NOMO-1 (cell line): ENCODE measurements around the gene LACTBL1.
"Not testable (repeated sequence)": the region's sequence is repeated elsewhere in the genome, so short reads cannot be mapped to it uniquely, and the experiment has no call there.

Experiments
- DNase-seq, 2 experiments: peaks; one replicate each; lab custom pipeline; 2025; ENCODE audit not compliant: unreplicated experiment in 2 of 2; lab: John Stamatoyannopoulos, UW

The LACTBL1 gene

GRCh38 chr1:22945171-22945570 lies 27.5 kb downstream of the LACTBL1 start:
- not testable (repeated sequence) for DNase-seq

- no peak for DNase-seq
Measured at GRCh38 chr1:22944346-22945055, 28.2 kb downstream of the LACTBL1 start.

DNA sequence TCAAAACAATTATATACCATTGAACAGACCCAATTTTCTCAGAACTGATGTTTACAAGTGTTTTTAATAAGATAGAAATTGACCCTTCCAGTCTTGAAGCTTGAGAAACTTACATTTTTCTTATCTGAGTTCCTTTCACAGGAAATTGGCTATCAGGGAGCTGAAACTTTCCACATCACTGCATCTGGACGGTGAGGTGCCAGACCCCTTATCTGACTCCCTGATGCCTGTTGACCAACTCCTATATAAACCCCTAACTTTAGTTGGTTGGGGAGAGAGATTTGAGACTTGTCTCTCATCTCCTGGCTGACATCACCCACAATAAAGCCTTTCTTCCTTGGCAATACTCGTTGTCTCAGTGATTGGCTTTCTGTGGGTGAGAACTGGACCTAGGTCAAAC lies 31.4 kb downstream of the LACTBL1 start:
- no peak for DNase-seq

DNA sequence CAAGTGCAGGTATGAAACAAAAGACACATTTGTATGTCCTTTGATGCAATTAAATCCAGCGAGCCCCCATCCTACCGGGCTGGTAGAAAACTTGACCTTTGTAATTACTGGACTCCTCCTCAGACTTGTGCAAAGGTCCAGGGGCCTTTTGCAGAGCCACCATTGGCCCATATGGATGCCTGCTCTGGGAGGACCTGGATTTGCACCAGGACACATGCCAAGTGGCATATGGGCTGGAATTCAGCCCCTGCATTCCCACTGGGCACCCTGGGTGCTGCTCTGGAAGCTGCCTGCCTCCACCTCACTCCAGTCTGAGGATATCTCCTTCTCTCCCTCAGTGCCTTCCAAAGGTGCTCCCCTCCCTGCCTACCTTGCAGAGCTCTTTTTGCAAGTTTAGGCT lies 36.0 kb downstream of the LACTBL1 start:
- DNase-seq = no peak

GRCh38 chr1:22935433-22935832 lies 37.2 kb downstream of the LACTBL1 start:
- no peak for DNase-seq

GRCh38 chr1:22932803-22933470 lies 39.7 kb downstream of the LACTBL1 start:
- DNase-seq = no peak

- peak in 1 of 2 experiments; percentile 10 for DNase-seq
Measured at GRCh38 chr1:22930240-22930912, 42.3 kb downstream of the LACTBL1 start.

GRCh38 chr1:22925111-22925510 lies 47.6 kb downstream of the LACTBL1 start:
- no peak for DNase-seq

DNA sequence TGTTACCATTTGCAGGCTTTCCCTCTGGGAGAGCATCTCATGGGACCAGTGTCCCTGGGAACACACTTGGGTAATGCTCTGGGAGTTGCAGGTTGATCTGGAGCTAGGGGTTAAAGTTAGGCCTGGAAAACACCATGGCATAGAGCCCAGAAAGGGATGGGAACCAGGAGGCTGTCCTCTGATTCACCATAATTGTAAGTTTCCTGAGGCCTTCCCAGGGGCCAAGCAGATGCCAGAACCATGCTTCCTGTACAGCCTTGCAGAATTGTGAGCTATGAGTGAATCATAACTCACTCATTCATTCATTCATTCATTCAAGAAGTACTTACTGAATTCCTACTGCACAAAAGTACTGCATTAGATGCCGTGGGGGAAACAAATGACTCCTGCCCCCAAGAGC lies 50.0 kb downstream of the LACTBL1 start:
- no peak for DNase-seq

GRCh38 chr1:22921452-22922126 lies 51.1 kb downstream of the LACTBL1 start:
- no peak for DNase-seq

DNA sequence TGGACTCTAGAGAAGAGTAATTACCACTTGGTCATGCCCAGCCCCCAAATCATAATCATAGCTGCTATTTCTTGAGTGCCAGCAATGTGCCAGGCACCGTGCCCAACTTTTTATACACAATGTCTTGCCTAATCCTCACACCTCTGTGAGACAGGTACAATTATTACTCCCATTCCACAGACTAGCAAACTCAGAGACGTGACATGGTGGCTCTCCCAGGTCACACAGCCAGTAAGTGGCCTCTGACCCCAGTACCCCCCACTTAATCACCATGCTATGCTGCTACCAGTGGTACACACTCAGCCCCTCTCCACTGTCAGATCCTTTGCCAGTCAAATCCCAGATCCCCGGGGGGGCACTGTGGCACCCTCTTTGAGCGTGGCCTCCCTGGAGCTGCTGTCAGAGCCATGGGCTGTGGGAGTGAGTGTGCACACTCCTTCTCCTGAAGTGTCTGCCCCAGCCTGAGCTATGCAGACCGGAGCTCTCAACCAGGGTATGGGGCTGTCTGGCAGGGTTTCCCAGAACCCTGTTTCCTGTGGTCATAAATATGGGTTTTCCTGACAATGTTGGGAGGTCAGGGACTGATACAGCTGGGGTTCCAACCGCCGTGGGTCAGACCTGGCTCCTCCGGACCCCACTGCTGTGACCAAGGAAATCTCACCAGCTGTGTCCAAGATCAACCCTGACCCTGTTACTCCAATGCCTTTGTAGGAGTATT lies 51.8 kb downstream of the LACTBL1 start:
- no peak for DNase-seq

DNA sequence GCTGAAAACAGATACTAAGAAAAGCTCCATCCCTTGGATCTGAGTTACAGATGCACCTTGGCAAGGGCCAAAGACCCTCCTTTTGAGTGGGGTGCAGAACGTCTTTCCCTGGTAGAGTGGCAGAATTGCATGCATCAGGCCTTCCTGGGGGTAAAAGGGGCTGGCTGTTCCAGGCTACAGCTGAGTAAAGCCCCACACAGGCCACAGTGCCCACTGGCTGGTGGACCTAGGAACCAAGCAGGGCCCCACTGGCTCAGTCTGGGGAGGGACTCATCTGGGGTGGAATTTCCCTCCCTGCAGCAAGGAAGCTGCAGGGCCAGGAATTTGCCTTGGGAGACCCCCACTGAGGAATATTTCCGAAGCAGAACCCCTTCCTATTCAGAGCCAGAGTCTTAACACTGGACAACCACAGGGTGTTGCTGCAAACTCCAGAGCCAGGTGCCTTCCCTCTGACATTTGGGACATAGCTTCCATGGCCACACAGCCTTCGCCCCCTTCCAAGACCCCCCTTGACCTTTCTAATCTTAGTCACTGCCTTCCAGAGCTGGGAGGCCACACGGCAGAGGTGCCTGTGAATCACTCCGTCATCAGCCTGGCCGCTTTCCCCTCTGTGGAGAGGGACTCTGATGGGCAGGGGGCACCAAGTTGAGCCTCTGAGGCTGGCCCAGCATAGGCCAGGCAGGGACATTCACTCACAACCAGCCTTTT lies 52.5 kb downstream of the LACTBL1 start:
- no peak for DNase-seq

DNA sequence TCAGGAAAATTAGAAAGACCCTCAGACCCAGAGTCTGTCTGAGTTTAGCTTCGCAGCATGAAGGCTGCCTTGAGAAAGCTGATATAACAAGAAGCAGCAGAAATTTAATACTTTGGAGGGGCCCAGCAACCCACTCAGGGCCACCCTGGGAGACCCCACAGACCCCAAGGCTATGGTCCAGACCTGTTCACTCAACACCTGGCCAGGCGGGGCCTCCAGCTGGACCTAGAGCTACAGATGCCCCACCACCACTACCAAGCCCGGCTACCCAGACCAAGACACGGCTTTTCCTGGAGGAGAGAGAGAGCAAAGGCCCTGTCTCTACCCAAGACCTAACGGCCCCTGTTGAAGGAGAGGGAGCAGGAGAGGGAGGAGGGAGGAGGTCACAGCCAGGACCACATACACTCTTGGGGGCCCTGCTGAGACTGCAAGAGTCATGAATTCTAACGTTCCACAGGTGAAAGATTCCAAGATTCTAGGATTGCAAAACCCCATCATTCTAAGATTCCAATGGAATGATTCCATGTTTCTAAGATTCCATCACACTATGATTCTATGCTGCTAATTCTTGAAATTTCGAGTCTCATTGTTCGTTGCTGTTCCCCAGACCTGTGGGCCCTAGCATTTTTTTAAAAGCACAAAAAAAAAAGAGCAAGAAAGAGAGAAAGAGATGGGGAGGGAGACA lies 53.2 kb downstream of the LACTBL1 start:
- no peak for DNase-seq

DNA sequence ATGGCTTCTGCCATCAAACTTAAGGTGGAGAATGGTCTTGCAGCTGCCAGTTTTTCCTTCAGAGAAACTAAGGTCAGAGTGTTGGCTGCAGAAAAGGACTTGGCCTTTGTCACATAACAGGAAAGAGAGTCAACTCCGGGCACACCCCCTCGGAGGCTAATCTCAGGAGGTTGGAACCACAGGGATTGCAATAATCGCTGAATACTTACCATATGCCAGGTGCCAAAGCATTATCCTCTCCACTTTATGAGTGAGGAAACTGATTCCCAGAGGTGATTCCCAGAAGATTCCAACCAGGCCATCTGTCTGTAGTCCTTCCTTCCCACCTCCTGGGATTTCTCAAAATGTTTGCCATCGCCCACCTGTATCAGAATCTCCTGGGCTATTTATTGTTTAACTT lies 54.0 kb downstream of the LACTBL1 start:
- no peak for DNase-seq

- DNase-seq = no peak
Measured at GRCh38 chr1:22917989-22918388, 54.7 kb downstream of the LACTBL1 start.

DNA sequence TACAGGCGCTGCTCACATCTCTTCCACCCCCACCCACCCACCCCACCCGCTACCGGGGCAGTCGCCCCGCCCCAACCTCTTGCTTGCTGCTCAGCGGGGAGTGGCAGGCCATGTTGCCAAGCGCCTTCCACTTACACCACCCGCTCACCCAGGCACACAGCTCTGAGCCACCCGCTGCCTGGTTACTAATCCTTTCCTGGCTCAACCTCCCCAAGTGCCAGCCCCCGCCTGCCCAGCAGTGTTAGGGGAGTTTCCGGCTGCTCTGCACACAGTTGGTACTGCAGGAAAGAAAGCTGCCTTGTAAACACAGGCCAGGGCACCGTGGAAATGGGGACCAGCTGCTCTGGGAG lies 56.2 kb downstream of the LACTBL1 start:
- no peak for DNase-seq

DNA sequence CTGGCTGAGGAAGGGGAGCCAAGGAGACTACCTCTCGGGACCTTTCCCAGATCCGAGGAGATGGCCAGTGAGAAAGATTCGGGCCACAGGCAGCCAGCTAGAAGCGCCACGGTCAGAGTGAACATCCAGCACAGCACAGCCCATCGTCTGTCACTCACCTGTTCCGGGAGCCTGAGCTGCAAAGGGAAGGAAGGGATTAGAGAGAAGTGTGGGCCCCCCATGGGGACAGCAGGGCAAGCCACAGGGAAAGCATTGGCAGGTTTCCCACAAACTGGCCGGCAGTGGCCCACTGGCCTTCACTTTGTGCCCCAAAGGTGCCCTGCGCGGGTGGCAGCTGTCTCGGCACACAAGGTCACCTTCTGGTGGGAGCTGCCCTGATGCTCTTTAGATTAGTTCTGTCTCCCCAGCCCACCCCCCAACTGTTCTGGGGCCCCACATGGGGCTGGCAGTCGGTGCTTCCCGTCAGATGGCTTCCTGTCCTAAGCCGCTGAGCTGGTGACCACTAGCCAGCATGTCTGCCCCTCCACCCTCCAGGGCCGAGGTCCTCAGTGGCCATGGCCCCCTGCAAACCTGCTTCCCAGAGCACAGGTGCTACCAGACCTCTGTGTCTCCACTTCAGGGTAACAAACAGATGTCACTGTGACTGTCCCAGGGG lies 56.7 kb downstream of the LACTBL1 start:
- no peak for DNase-seq

DNA sequence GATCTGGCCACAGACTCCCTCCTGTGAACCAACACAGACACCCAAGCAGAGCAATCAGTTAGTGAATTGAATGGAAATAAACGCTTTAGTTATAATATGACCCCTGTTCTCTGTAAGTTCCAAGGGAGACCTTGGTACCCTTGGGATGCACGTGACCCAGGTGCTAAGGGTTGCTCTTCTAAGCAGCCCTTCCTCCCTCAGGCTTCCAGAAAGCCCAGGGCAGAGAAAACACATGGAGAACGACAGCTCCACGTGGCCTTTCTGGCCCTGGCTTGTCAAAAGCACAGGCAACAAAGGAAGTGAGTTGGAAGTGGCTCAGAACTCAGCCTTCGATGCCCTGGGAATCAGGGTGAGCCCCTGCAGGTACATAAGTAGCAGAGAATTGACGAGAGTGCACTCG lies 57.4 kb downstream of the LACTBL1 start:
- DNase-seq = no peak

DNA sequence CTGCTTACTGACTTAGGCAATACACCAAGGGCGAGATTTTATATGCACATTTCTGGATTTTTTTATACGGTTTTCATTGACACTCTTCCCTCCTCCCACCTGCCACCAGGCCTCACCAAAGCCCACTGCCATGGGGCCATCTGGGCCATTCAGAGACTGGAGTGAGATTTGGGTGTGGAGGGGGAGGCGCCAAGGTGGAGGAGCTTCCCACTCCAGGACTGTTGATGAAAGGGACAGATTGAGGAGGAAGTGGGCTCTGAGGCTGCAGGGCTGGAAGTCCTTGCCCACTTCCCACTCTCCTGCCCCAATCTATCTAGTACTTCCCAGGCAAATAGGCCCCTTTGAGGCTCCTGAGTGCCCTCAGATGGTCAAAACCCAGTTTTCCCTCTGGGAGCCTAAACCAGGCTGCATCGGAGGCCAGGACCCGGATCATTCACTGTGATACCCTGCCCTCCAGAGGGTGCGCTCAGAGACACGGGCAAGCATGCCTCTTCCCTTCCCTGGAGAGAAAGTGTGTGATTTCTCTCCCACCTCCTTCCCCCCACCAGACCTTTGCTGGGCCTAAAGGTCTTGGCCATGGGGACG lies 57.9 kb downstream of the LACTBL1 start:
- DNase-seq = no peak
